Caco-2 (cell line): Measurements from ENCODE around the gene TXNDC5. TPM values are rescaled to one million over a fixed set of nuclear protein-coding genes. Genes with fewer than 3 reads are reported as not detected.

Source experiments
- BruUV-seq: library from RNA; stranded (reverse); fragments of 400-500 nt; replicated peaks from 2 replicates; lab custom pipeline; 2021; lab: Mats Ljungman, UMichigan
- CTCF ChIA-PET: fragments of 300-600 bp; sonication (Branson Sonifier 250); formaldehyde crosslinking; loops from one replicate; lab custom pipeline; 2022; ENCODE audit warnings: antibody characterized with exemption; lab: Charles Lee
- POLR2A ChIA-PET: fragments of 300-600 bp; sonication (Branson Sonifier 250); formaldehyde crosslinking; loops from one replicate; lab custom pipeline; 2022; ENCODE audit warnings: antibody characterized with exemption; lab: Charles Lee
- DNase-seq, 2 experiments: peaks; one replicate each; pipeline versions ENCODE4 v3.0.0 to v3.0.0-alpha.2; 2020 to 2022
- H3K27me3 ChIP-seq: replicated peaks from 2 replicates; pipeline ENCODE4 v1.6.0; 2011; ENCODE audit warnings: low read length; ENCODE audit not compliant: control insufficient read depth, insufficient read depth
- H3K36me3 ChIP-seq: 2 replicates; pipeline ENCODE4 v1.5.1; 2011; ENCODE audit warnings: low read length; ENCODE audit not compliant: control insufficient read depth, insufficient read depth
- H3K4me1 ChIP-seq: fragments of 250-450 bp; sonication (Bioruptor Pico); 2 replicates; pipeline ENCODE4 v1.5.1; 2020; ENCODE audit warnings: mild to moderate bottlenecking
- H3K4me3 ChIP-seq: 2 replicates; pipeline ENCODE4 v1.5.1; 2011; ENCODE audit warnings: low read depth, mild to moderate bottlenecking, control low read depth, low read length
- H3K9me3 ChIP-seq: fragments of 250-450 bp; sonication (Bioruptor Pico); 2 replicates; pipeline ENCODE4 v1.5.1; 2020; ENCODE audit warnings: mild to moderate bottlenecking, moderate library complexity
- H3K27ac Mint-ChIP-seq: one replicate; pipeline ENCODE4 v1.8.0; 2022; ENCODE audit warnings: mixed read lengths; ENCODE audit not compliant: unreplicated experiment
- H3K27me3 Mint-ChIP-seq: one replicate; pipeline ENCODE4 v1.8.0; 2022; ENCODE audit warnings: mixed read lengths; ENCODE audit not compliant: insufficient read depth, unreplicated experiment
- H3K36me3 Mint-ChIP-seq: one replicate; pipeline ENCODE4 v1.8.0; 2022; ENCODE audit warnings: mild to moderate bottlenecking, mixed read lengths; ENCODE audit not compliant: insufficient read depth, unreplicated experiment
- H3K4me1 Mint-ChIP-seq: one replicate; pipeline ENCODE4 v1.8.0; 2022; ENCODE audit warnings: low read depth, mixed read lengths; ENCODE audit not compliant: unreplicated experiment
- H3K4me3 Mint-ChIP-seq: one replicate; pipeline ENCODE4 v1.8.0; 2022; ENCODE audit warnings: mild to moderate bottlenecking, moderate library complexity, mixed read lengths; ENCODE audit not compliant: unreplicated experiment
- H3K9me3 Mint-ChIP-seq: one replicate; pipeline ENCODE4 v1.8.0; 2022; ENCODE audit warnings: mixed read lengths; ENCODE audit not compliant: unreplicated experiment
- intact Hi-C: fragments of 100-400 bp; cut with micrococcal nuclease; formaldehyde crosslinking; loops from one replicate; pipeline ENCODE4 v1.10.0; 2022; ENCODE audit not compliant: unreplicated experiment
- total RNA-seq: library from RNA; stranded (reverse); gene quantifications from 2 replicates; pipeline ENCODE4 v1.2.3, GENCODE V29; 2022
- TF ChIP-seq, protein P1 (sequence below), 2 experiments: fragments of 200-600 bp in 1 of 2; IDR thresholded peaks; 1 replicate in 1 of 2; 2 replicates in 1 of 2; pipeline versions ENCODE4 v1.5.1 to v1.8.0; 2011 to 2022; ENCODE audit warnings: antibody characterized with exemption in 1 of 2, control low read depth in 1 of 2, inconsistent platforms in 1 of 2, low read depth in 1 of 2, low read length in 1 of 2, mild to moderate bottlenecking in 1 of 2, moderate library complexity in 1 of 2; ENCODE audit not compliant: insufficient read depth in 1 of 2, severe bottlenecking in 1 of 2, unreplicated experiment in 1 of 2

The TXNDC5 gene
- total RNA-seq, 1 experiment from 2014 or later: 117 TPM

DNA sequence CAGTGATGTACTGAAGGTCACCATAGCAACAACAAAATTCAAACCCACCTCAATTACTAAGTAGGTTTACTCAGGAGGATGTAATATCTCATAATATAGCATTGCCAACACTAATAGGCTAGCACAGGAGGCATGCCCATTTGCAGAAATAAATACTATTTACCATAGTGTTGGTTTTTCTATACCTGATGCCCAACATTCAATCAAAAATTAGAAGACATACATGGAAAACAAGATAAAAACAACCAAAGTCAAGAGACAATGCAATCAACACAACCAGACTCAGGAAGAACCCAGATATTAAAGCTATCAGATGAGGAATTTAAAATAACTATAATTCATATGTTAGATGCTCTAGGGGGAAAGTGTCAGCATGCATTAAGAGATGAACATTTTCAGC, 14.3 kb upstream of the TXNDC5 start:
- TF ChIP-seq, protein P1, sequence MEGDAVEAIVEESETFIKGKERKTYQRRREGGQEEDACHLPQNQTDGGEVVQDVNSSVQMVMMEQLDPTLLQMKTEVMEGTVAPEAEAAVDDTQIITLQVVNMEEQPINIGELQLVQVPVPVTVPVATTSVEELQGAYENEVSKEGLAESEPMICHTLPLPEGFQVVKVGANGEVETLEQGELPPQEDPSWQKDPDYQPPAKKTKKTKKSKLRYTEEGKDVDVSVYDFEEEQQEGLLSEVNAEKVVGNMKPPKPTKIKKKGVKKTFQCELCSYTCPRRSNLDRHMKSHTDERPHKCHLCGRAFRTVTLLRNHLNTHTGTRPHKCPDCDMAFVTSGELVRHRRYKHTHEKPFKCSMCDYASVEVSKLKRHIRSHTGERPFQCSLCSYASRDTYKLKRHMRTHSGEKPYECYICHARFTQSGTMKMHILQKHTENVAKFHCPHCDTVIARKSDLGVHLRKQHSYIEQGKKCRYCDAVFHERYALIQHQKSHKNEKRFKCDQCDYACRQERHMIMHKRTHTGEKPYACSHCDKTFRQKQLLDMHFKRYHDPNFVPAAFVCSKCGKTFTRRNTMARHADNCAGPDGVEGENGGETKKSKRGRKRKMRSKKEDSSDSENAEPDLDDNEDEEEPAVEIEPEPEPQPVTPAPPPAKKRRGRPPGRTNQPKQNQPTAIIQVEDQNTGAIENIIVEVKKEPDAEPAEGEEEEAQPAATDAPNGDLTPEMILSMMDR (IDR thresholded peaks at IDR 0.05; ENCODE audit: insufficient read depth in 1 of 2, low read depth in 1 of 2, low read length in 1 of 2, severe bottlenecking in 1 of 2, unreplicated experiment in 1 of 2): no peak
- intact Hi-C loops: no loop called here
- H3K4me3 ChIP-seq: no peak overlapping the region
- no peaks in the 10 kb centered on the region for H3K27me3 ChIP-seq
- ChIA-PET CTCF (no interaction called here), POLR2A (no interaction called here)
- Mint-ChIP-seq H3K9me3 (peaks cover 9% of the 10 kb centered on the region), H3K36me3 (no peaks in the 10 kb centered on the region), H3K4me3 (no peak overlapping the region), H3K27me3 (peaks cover 14% of the 10 kb centered on the region), H3K27ac (no peak overlapping the region), H3K4me1 (no peaks in the 10 kb centered on the region)
- BruUV-seq: no TSS peak
- H3K9me3 ChIP-seq: no peaks in the 10 kb centered on the region; the same call in 1 of the 2 replicates
- no peaks in the 10 kb centered on the region for H3K4me1 ChIP-seq
- H3K36me3 ChIP-seq: no peaks in the 10 kb centered on the region
- DNase-seq: no peak

DNA sequence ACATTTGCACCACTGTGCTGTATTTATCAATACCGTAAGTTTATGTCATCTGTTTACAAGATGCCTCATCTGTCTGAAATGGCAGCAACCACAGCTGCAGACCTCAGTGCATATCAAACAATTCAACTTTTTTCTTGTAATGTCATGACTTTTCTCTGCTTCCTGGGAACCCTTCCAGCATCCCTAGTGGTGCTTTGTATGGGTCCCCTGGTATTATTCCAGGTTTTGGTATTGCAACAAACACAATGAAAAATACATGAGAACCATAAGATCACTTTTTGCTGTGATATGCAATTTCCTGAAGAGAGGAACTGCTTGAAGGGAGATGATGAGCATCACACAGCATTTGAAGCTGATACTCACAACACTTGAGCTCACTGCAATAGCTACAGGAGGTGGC, 12.0 kb upstream of the TXNDC5 start:
- Mint-ChIP-seq H3K9me3 (peaks cover 9% of the 10 kb centered on the region), H3K27me3 (peaks cover 7% of the 10 kb centered on the region), H3K4me3 (no peak overlapping the region), H3K27ac (no peak overlapping the region), H3K4me1 (no peaks in the 10 kb centered on the region), H3K36me3 (no peaks in the 10 kb centered on the region)
- TF ChIP-seq, protein P1 (IDR thresholded peaks at IDR 0.05; ENCODE audit: insufficient read depth in 1 of 2, low read depth in 1 of 2, low read length in 1 of 2, severe bottlenecking in 1 of 2, unreplicated experiment in 1 of 2): no peak
- H3K36me3 ChIP-seq: no peaks in the 10 kb centered on the region
- no peaks in the 10 kb centered on the region for H3K4me1 ChIP-seq
- no peak overlapping the region for H3K4me3 ChIP-seq
- POLR2A ChIA-PET: no interaction called here
- H3K27me3 ChIP-seq: no peaks in the 10 kb centered on the region
- H3K9me3 ChIP-seq: no peaks in the 10 kb centered on the region; the same call in 1 of the 2 replicates
- no peak for DNase-seq
- intact Hi-C loops: no loop called here
- no TSS peak for BruUV-seq
- CTCF ChIA-PET: no interaction called here

DNA sequence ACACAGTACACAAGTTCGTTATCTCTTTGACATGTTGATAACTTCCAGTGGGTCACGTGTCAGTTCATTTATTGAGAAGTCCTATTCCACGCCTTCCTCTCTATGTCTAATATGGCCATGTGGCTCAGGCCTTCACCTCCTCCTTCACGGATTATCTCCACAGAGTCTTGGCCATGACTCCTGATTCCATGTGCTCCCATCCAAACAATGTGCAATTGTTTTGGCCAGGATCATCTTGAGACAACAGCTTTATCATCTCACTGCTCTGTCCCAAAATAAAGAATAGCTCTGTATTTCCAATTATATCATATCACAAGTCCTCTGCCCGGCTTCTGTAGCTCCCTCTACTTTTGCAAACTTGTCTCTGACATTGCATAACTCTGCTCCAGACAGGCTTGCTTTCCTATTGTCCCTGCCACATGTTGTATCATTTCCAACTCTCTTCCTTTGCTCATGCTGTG, 11.1 kb upstream of the TXNDC5 start:
- Mint-ChIP-seq H3K4me1 (no peaks in the 10 kb centered on the region), H3K4me3 (no peak overlapping the region), H3K9me3 (peaks cover 3% of the 10 kb centered on the region), H3K27me3 (peaks cover 3% of the 10 kb centered on the region), H3K36me3 (no peaks in the 10 kb centered on the region), H3K27ac (no peak overlapping the region)
- Histone ChIP-seq H3K4me1 (no peaks in the 10 kb centered on the region), H3K27me3 (no peaks in the 10 kb centered on the region), H3K36me3 (no peaks in the 10 kb centered on the region), H3K9me3 (no peaks in the 10 kb centered on the region; the same call in 1 of the 2 replicates), H3K4me3 (no peak overlapping the region)
- intact Hi-C loops: no loop called here
- DNase-seq: no peak
- CTCF ChIA-PET: no interaction called here
- POLR2A ChIA-PET: no interaction called here
- TF ChIP-seq, protein P1 (IDR thresholded peaks at IDR 0.05; ENCODE audit: insufficient read depth in 1 of 2, low read depth in 1 of 2, low read length in 1 of 2, severe bottlenecking in 1 of 2, unreplicated experiment in 1 of 2): no peak
- no TSS peak for BruUV-seq
